Caco-2 (cell line): ENCODE results near the gene GPS1. TPM values are rescaled to one million over a fixed set of nuclear protein-coding genes. Genes with fewer than 3 reads are reported as not detected.

ENCODE experiments used
- BruUV-seq: library from RNA; stranded (reverse); fragments of 400-500 nt; replicated peaks from 2 replicates; lab custom pipeline; 2021; lab: Mats Ljungman, UMichigan
- CTCF ChIA-PET: fragments of 300-600 bp; sonication (Branson Sonifier 250); formaldehyde crosslinking; loops from one replicate; lab custom pipeline; 2022; ENCODE audit warnings: antibody characterized with exemption; lab: Charles Lee
- POLR2A ChIA-PET: fragments of 300-600 bp; sonication (Branson Sonifier 250); formaldehyde crosslinking; loops from one replicate; lab custom pipeline; 2022; ENCODE audit warnings: antibody characterized with exemption; lab: Charles Lee
- DNase-seq, 2 experiments: peaks; one replicate each; pipeline versions ENCODE4 v3.0.0 to v3.0.0-alpha.2; 2020 to 2022
- H3K27me3 ChIP-seq: replicated peaks from 2 replicates; pipeline ENCODE4 v1.6.0; 2011; ENCODE audit warnings: low read length; ENCODE audit not compliant: control insufficient read depth, insufficient read depth
- H3K36me3 ChIP-seq: 2 replicates; pipeline ENCODE4 v1.5.1; 2011; ENCODE audit warnings: low read length; ENCODE audit not compliant: control insufficient read depth, insufficient read depth
- H3K4me1 ChIP-seq: fragments of 250-450 bp; sonication (Bioruptor Pico); 2 replicates; pipeline ENCODE4 v1.5.1; 2020; ENCODE audit warnings: mild to moderate bottlenecking
- H3K4me3 ChIP-seq: 2 replicates; pipeline ENCODE4 v1.5.1; 2011; ENCODE audit warnings: low read depth, mild to moderate bottlenecking, control low read depth, low read length
- H3K9me3 ChIP-seq: fragments of 250-450 bp; sonication (Bioruptor Pico); 2 replicates; pipeline ENCODE4 v1.5.1; 2020; ENCODE audit warnings: mild to moderate bottlenecking, moderate library complexity
- H3K27ac Mint-ChIP-seq: one replicate; pipeline ENCODE4 v1.8.0; 2022; ENCODE audit warnings: mixed read lengths; ENCODE audit not compliant: unreplicated experiment
- H3K27me3 Mint-ChIP-seq: one replicate; pipeline ENCODE4 v1.8.0; 2022; ENCODE audit warnings: mixed read lengths; ENCODE audit not compliant: insufficient read depth, unreplicated experiment
- H3K36me3 Mint-ChIP-seq: one replicate; pipeline ENCODE4 v1.8.0; 2022; ENCODE audit warnings: mild to moderate bottlenecking, mixed read lengths; ENCODE audit not compliant: insufficient read depth, unreplicated experiment
- H3K4me1 Mint-ChIP-seq: one replicate; pipeline ENCODE4 v1.8.0; 2022; ENCODE audit warnings: low read depth, mixed read lengths; ENCODE audit not compliant: unreplicated experiment
- H3K4me3 Mint-ChIP-seq: one replicate; pipeline ENCODE4 v1.8.0; 2022; ENCODE audit warnings: mild to moderate bottlenecking, moderate library complexity, mixed read lengths; ENCODE audit not compliant: unreplicated experiment
- H3K9me3 Mint-ChIP-seq: one replicate; pipeline ENCODE4 v1.8.0; 2022; ENCODE audit warnings: mixed read lengths; ENCODE audit not compliant: unreplicated experiment
- CTCF ChIP-seq, 2 experiments: fragments of 200-600 bp in 1 of 2; IDR thresholded peaks; 1 replicate in 1 of 2; 2 replicates in 1 of 2; pipeline versions ENCODE4 v1.5.1 to v1.8.0; 2011 to 2022; ENCODE audit warnings: antibody characterized with exemption in 1 of 2, control low read depth in 1 of 2, inconsistent platforms in 1 of 2, low read depth in 1 of 2, low read length in 1 of 2, mild to moderate bottlenecking in 1 of 2, moderate library complexity in 1 of 2; ENCODE audit not compliant: insufficient read depth in 1 of 2, severe bottlenecking in 1 of 2, unreplicated experiment in 1 of 2
- intact Hi-C: fragments of 100-400 bp; cut with micrococcal nuclease; formaldehyde crosslinking; loops from one replicate; pipeline ENCODE4 v1.10.0; 2022; ENCODE audit not compliant: unreplicated experiment
- total RNA-seq: library from RNA; stranded (reverse); gene quantifications from 2 replicates; pipeline ENCODE4 v1.2.3, GENCODE V29; 2022

GPS1 gene
- total RNA-seq, 1 experiment from 2014 or later = 195 TPM

- intact Hi-C loops = no loop called here
- CTCF ChIA-PET = no interaction called here
- H3K36me3 Mint-ChIP-seq = no peaks in the 10 kb centered on the region
- Histone ChIP-seq H3K27me3 (no peaks in the 10 kb centered on the region), H3K4me1 (no peaks in the 10 kb centered on the region), H3K9me3 (no peaks in the 10 kb centered on the region), H3K36me3 (no peaks in the 10 kb centered on the region), H3K4me3 (no peak overlapping the region)
- no peak overlapping the region for H3K27ac Mint-ChIP-seq
- POLR2A ChIA-PET = no interaction called here
- peaks cover 9% of the 10 kb centered on the region for H3K9me3 Mint-ChIP-seq
- H3K4me3 Mint-ChIP-seq = no peak overlapping the region
- DNase-seq = no peak
- no TSS peak for BruUV-seq
- TF ChIP-seq CTCF (IDR thresholded peaks at IDR 0.05; ENCODE audit: insufficient read depth in 1 of 2, low read depth in 1 of 2, low read length in 1 of 2, severe bottlenecking in 1 of 2, unreplicated experiment in 1 of 2) = no peak
- H3K27me3 Mint-ChIP-seq = no peaks in the 10 kb centered on the region
- H3K4me1 Mint-ChIP-seq = no peaks in the 10 kb centered on the region
These were observed 8.2 kb upstream of the GPS1 start for GRCh38 chr17:82043507-82043906.

- no peaks in the 10 kb centered on the region for H3K27me3 Mint-ChIP-seq
- H3K4me1 Mint-ChIP-seq = no peaks in the 10 kb centered on the region
- H3K9me3 ChIP-seq = no peaks in the 10 kb centered on the region
- peaks cover 9% of the 10 kb centered on the region for H3K9me3 Mint-ChIP-seq
- CTCF ChIA-PET = no interaction called here
- H3K4me3 ChIP-seq = no peak overlapping the region
- TF ChIP-seq CTCF (IDR thresholded peaks at IDR 0.05; ENCODE audit: insufficient read depth in 1 of 2, low read depth in 1 of 2, low read length in 1 of 2, severe bottlenecking in 1 of 2, unreplicated experiment in 1 of 2) = no peak
- H3K36me3 ChIP-seq = no peaks in the 10 kb centered on the region; the same call in 1 of the 2 replicates
- no peak for DNase-seq
- H3K4me1 ChIP-seq = peaks cover 8% of the 10 kb centered on the region; the same call in 1 of the 2 replicates
- intact Hi-C loops = no loop called here
- POLR2A ChIA-PET = no interaction called here
- H3K4me3 Mint-ChIP-seq = no peak overlapping the region
- no peaks in the 10 kb centered on the region for H3K36me3 Mint-ChIP-seq
- no peak overlapping the region for H3K27ac Mint-ChIP-seq
- H3K27me3 ChIP-seq = no peaks in the 10 kb centered on the region
- no TSS peak for BruUV-seq
These were observed 5.7 kb upstream of the GPS1 start for GRCh38 chr17:82045936-82046484.

- Mint-ChIP-seq H3K27ac (no peak overlapping the region), H3K4me3 (no peak overlapping the region), H3K9me3 (peaks cover under 1% of the 10 kb centered on the region), H3K4me1 (no peaks in the 10 kb centered on the region), H3K27me3 (no peaks in the 10 kb centered on the region), H3K36me3 (no peaks in the 10 kb centered on the region)
- no peak for DNase-seq
- no peaks in the 10 kb centered on the region; the same call in 1 of the 2 replicates for H3K36me3 ChIP-seq
- H3K27me3 ChIP-seq = no peaks in the 10 kb centered on the region
- no peak overlapping the region for H3K4me3 ChIP-seq
- H3K4me1 ChIP-seq = peaks cover 8% of the 10 kb centered on the region; the same call in 1 of the 2 replicates
- TF ChIP-seq CTCF (IDR thresholded peaks at IDR 0.05; ENCODE audit: insufficient read depth in 1 of 2, low read depth in 1 of 2, low read length in 1 of 2, severe bottlenecking in 1 of 2, unreplicated experiment in 1 of 2) = no peak
- POLR2A ChIA-PET = no interaction called here
- CTCF ChIA-PET = no interaction called here
- BruUV-seq = no TSS peak
- H3K9me3 ChIP-seq = no peaks in the 10 kb centered on the region
- intact Hi-C loops = no loop called here
These were observed 4.8 kb upstream of the GPS1 start for GRCh38 chr17:82046903-82047302.
